ENCODE results near the gene TCF4.

GRCh38 chr18:55226044-55226443, 361.9 kb downstream of the TCF4 start:
- TF ChIP-seq HDGF (IDR thresholded peaks at IDR 0.05; ENCODE audit: borderline replicate concordance), result no peak
- TF ChIP-seq SP1 (IDR thresholded peaks at IDR 0.05), result no peak
- TF ChIP-seq PKNOX1 (IDR thresholded peaks at IDR 0.05), result no peak
- no peak for TF ChIP-seq BHLHE40 (IDR thresholded peaks at IDR 0.05; ENCODE audit: borderline replicate concordance)
- TF ChIP-seq ZNF384 (IDR thresholded peaks at IDR 0.05), result no peak
- TF ChIP-seq FOXA1 (IDR thresholded peaks at IDR 0.05), result no peak
- TF ChIP-seq FOXM1 (IDR thresholded peaks at IDR 0.05; ENCODE audit: borderline replicate concordance), result no peak
- no peak for TF ChIP-seq TARDBP (IDR thresholded peaks at IDR 0.05)
- TF ChIP-seq FOXK2 (IDR thresholded peaks at IDR 0.05), result no peak
- no peak for TF ChIP-seq LEF1 (IDR thresholded peaks at IDR 0.05; ENCODE audit: borderline replicate concordance)
- no peak for TF ChIP-seq SUZ12 (IDR thresholded peaks at IDR 0.05)
- TF ChIP-seq NFRKB (IDR thresholded peaks at IDR 0.05), result no peak

All from HEK293T (cell line).